K562 (cell line): Measurements from ENCODE around the gene POR. TPM values are rescaled to one million over a fixed set of nuclear protein-coding genes. Genes with fewer than 3 reads are reported as not detected.

Experiments
- CCNT2 ChIP-seq: IDR thresholded peaks from 2 replicates; pipeline ENCODE4 v1.6.1; 2011; ENCODE audit warnings: borderline replicate concordance, low read depth, mild to moderate bottlenecking, moderate library complexity, mixed read lengths, low read length; ENCODE audit not compliant: insufficient read length; ENCODE audit errors: extremely low read depth
- ELF1 ChIP-seq: fragments of 200-800 bp; sonication (Bioruptor generic); IDR thresholded peaks from 2 replicates; pipeline ENCODE4 v1.6.1; 2016; ENCODE audit warnings: missing genetic modification characterization, missing compliant biosample characterization
- GABPB1 ChIP-seq: sonication (generic); formaldehyde crosslinking; IDR thresholded peaks from 2 replicates; pipeline ENCODE4 v1.8.0; 2022; ENCODE audit warnings: mild to moderate bottlenecking, missing genetic modification reagents
- HDGF ChIP-seq: fragments of 450-650 bp; IDR thresholded peaks from 2 replicates; pipeline ENCODE4 v1.6.1; 2016
- HIVEP1 ChIP-seq: fragments of 250-450 bp; sonication (Bioruptor Pico); IDR thresholded peaks from 2 replicates; pipeline ENCODE4 v1.4.0; 2020; ENCODE audit warnings: mild to moderate bottlenecking
- HNRNPH1 ChIP-seq: fragments of 200-400 bp; formaldehyde crosslinking; optimal IDR thresholded peaks from 2 replicates; pipeline ENCODE3; 2017; ENCODE audit warnings: low read depth, mild to moderate bottlenecking, low read length, moderate library complexity
- IFI16 ChIP-seq: fragments of 250-450 bp; sonication (Bioruptor Pico); IDR thresholded peaks from 2 replicates; pipeline ENCODE4 v2.1.2; 2022; ENCODE audit warnings: mild to moderate bottlenecking, inconsistent platforms
- MIER1 ChIP-seq: fragments of 450-650 bp; IDR thresholded peaks from 2 replicates; pipeline ENCODE4 v1.6.1; 2016; ENCODE audit warnings: antibody characterized with exemption, mild to moderate bottlenecking, low read depth
- MNT ChIP-seq, 2 experiments: fragments of 450-650 bp; conservative IDR thresholded peaks; 2 replicates each; pipeline ENCODE4 v1.6.1; 2017; ENCODE audit warnings: mild to moderate bottlenecking in 2 of 2, moderate library complexity in 2 of 2
- NCOA2 ChIP-seq, 2 experiments: fragments of 450-650 bp; IDR thresholded peaks; 2 replicates each; pipeline ENCODE4 v1.6.1; 2018; ENCODE audit warnings: mild to moderate bottlenecking in 2 of 2, moderate library complexity in 1 of 2; ENCODE audit not compliant: partially characterized antibody in 2 of 2
- TBP ChIP-seq: optimal IDR thresholded peaks from 2 replicates; pipeline ENCODE3; 2011; ENCODE audit warnings: low read depth, low read length, improper control_type of control experiment
- ZBTB40 ChIP-seq, 2 experiments: fragments of 450-650 bp in 1 of 2; sonication (generic) in 1 of 2; formaldehyde crosslinking in 1 of 2; IDR thresholded peaks; 2 replicates each; pipeline versions ENCODE4 v1.7.1 to v1.9.0; 2016 to 2022; ENCODE audit warnings: inconsistent platforms in 1 of 2, mild to moderate bottlenecking in 1 of 2, missing genetic modification reagents in 1 of 2
- ZNF511 ChIP-seq: sonication (generic); formaldehyde crosslinking; IDR thresholded peaks from 2 replicates; pipeline ENCODE4 v1.8.0; 2022; ENCODE audit warnings: mild to moderate bottlenecking, missing genetic modification reagents
- ZSCAN29 ChIP-seq: fragments of 450-650 bp; IDR thresholded peaks from 2 replicates; pipeline ENCODE4 v1.6.1; 2017
- polyA plus RNA-seq, 8 experiments: library from polyadenylated mRNA; depleted of rRNA in 4 of 8; stranded (reverse) in 5 of 8; unstranded in 3 of 8; fragments of >200 nt; fragmentation: Nextera tagmentation in 2 of 8; fragmentation: Illumina TruSeq in 1 of 8; extraction: Ambion mirVana in 2 of 8; extraction: Trizol in 1 of 8; gene quantifications; 2 replicates each; pipeline versions ENCODE4 v1.2.1 to v1.2.3, GENCODE V29; 2011 to 2014; ENCODE audit warnings: inconsistent platforms in 1 of 8, missing spikeins in 1 of 8
- total RNA-seq, 7 experiments: library from RNA; depleted of rRNA in 6 of 7; stranded (reverse); fragments of >200 nt in 6 of 7; fragmentation: Illumina TruSeq in 2 of 7; extraction: Trizol in 2 of 7; gene quantifications; 2 replicates each; pipeline versions ENCODE4 v1.2.1 to v1.2.3, GENCODE V29; 2011 to 2021; ENCODE audit warnings: low replicate concordance in 1 of 7

Gene POR
- total and polyA plus RNA-seq, 9 of the 15 experiments (the other 6 are each of a cell fraction or from before 2014, with no cell fraction given), result 4.7 to 142 (median 40.8) TPM

GRCh38 chr7:75921479-75921878 lies 6.5 kb downstream of the POR start (continued):
- TF ChIP-seq ELF1 (tag), result no peak
- no peak for TF ChIP-seq HNRNPH1
- TF ChIP-seq NCOA2 (IDR thresholded peaks at IDR 0.05; ENCODE audit: partially characterized antibody in 2 of 2), result no peak
- TF ChIP-seq GABPB1, result 0 out of 2 replicates have a peak, but pooled peaks have one; percentile 42
- TF ChIP-seq TBP, result peak; percentile 23
- no peak for TF ChIP-seq HIVEP1 (CRISPR knock-in tag)
- TF ChIP-seq CCNT2, result no peak
- TF ChIP-seq IFI16, result no peak
- peak; percentile 45 to 76; a peak in 3 of 4 replicates for TF ChIP-seq MNT (conservative IDR thresholded peaks at IDR 0.05)
- TF ChIP-seq ZSCAN29, result no peak
- no peak for TF ChIP-seq HDGF
- peak; percentile 95 for TF ChIP-seq MIER1
- TF ChIP-seq ZBTB40 (IDR thresholded peaks at IDR 0.05), result 0 out of 2 replicates have a peak, but pooled peaks have one; percentile 21
- TF ChIP-seq ZBTB40 (CRISPR knock-in tag; IDR thresholded peaks at IDR 0.05), result no peak
- TF ChIP-seq ZNF511 (CRISPR knock-in tag), result no peak
